GM19324 (cell line): Measurements from ENCODE around the gene NEMP1.
"Not testable (repeated sequence)": the region's sequence is repeated elsewhere in the genome, so short reads cannot be mapped to it uniquely, and the experiment has no call there.

Source experiments
- ATAC-seq: cut with Tn5 transposase; IDR thresholded peaks from one replicate; pipeline ENCODE4 v1.9.1; 2021; ENCODE audit warnings: mild to moderate bottlenecking, moderate library complexity; ENCODE audit not compliant: unreplicated experiment, low FRiP score

NEMP1 gene

DNA sequence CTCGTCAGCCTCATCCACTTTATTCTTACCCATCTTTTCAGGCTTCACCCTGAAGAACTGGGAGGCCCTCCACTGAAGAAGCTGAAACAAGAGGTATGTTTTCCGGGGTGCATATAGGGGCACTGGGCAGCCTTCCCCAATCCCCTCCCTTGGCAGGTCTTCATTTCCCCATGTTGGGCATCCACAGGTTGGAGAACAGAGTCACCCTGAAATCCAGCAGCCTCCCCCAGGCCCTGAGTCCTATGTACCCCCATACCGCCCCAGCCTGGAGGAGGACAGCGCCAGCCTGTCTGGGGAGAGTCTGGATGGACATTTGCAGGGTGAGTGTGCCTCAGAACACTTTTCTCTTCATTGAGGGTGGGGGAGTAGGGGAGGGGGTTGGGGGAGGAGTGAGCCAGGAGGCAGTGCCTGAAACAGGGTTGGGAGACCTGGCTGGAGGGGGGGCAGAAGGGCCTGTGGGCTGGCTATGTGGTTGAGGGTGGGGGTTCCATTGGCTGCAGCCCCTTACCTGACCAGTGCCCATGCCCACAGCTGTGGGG lies 14.4 kb upstream of the NEMP1 start:
- no peak for ATAC-seq

DNA sequence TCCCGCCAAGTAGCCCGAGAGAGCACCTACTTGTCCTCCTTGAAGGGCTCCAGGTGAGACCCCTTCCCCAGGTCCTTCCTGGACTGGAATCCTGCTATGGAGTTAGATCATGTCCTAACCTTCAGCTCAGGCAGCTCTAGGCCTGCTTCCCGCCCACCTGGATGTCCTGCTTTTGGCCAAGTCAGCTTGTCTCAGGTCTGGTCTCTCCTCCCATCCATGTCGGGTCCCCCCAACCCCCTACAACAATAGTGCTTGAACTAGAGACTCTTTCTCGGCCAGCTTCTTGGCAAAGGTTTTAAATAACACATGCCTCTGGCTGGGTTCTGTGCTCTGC lies 13.9 kb upstream of the NEMP1 start:
- ATAC-seq, result no peak

DNA sequence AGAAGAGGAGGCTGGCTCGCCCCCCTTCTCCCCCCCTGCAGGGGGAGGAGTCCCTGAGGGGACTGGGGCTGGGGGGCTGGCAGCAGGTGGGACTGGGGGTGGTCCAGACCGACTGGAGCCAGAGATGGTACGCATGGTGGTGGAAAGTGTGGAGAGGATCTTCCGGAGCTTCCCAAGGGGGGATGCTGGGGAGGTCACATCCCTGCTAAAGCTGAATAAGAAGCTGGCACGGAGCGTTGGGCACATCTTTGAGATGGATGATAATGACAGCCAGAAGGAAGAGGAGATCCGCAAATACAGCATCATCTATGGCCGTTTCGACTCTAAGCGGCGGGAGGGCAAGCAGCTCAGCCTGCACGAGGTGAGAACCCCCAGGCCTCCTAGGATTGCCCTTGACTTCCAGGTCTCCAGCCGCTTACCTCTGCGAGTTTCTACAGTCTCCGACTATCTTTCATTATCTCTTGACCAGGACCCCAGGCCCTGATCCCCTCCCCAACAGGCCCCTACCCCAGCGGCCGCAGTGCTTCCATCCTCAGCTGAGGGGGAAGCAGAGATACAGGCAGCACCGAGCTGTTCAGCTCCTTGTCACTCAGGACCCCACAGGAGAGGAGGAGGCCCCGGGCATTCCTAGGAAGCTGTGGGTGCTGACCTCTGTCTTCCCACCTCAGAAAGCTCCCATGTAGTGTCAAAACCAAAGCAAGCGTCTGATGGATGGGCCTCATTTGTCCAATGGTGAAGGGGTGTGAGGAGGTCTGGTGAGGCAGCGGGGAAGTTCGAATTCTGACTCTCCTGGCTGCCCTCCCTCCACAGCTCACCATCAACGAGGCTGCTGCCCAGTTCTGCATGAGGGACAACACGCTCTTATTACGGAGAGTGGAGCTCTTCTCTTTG lies 13.3 kb upstream of the NEMP1 start:
- no peak for ATAC-seq

DNA sequence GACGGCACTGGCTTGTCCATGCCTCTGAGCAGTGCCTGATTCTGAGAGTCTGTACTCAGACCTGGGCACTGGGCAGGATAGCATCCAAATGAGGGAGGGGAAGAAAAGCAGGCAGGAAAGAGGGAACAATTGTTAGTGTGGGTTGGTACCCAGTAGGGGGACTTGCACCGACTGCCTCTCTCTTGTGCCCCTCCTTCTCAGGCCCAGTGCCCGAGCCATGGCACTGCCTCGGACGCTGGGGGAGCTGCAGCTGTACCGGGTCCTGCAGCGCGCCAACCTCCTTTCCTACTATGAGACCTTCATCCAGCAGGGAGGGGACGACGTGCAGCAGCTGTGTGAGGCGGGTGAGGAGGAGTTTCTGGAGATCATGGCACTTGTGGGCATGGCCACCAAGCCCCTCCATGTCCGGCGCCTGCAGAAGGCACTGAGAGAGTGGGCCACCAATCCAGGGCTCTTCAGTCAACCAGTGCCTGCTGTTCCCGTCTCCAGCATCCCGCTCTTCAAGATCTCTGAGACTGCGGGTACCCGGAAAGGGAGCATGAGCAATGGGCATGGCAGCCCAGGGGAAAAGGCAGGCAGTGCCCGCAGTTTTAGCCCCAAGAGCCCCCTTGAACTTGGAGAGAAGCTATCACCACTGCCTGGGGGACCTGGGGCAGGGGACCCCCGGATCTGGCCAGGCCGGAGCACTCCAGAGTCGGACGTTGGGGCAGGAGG lies 12.5 kb upstream of the NEMP1 start:
- no peak for ATAC-seq

DNA sequence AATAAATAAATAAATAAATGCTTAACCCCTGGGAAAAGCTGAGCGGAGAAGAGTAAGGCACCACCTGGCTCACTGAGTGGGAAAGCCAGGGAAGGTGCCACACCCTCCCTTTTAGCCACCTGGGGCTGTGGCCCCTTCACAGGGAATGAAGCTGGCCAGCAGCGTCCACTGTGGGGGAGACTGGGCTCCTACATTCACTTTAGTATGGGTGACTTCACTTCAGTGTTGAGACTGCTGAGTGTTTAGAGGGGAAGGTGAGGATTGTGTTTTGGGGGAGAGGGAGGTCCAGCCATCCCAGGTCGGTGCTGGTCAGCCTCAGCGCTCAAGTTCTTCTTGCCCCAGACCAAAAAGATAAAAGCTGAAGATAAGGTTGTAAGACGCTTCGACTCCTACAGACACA lies 11.9 kb upstream of the NEMP1 start:
- no peak for ATAC-seq

DNA sequence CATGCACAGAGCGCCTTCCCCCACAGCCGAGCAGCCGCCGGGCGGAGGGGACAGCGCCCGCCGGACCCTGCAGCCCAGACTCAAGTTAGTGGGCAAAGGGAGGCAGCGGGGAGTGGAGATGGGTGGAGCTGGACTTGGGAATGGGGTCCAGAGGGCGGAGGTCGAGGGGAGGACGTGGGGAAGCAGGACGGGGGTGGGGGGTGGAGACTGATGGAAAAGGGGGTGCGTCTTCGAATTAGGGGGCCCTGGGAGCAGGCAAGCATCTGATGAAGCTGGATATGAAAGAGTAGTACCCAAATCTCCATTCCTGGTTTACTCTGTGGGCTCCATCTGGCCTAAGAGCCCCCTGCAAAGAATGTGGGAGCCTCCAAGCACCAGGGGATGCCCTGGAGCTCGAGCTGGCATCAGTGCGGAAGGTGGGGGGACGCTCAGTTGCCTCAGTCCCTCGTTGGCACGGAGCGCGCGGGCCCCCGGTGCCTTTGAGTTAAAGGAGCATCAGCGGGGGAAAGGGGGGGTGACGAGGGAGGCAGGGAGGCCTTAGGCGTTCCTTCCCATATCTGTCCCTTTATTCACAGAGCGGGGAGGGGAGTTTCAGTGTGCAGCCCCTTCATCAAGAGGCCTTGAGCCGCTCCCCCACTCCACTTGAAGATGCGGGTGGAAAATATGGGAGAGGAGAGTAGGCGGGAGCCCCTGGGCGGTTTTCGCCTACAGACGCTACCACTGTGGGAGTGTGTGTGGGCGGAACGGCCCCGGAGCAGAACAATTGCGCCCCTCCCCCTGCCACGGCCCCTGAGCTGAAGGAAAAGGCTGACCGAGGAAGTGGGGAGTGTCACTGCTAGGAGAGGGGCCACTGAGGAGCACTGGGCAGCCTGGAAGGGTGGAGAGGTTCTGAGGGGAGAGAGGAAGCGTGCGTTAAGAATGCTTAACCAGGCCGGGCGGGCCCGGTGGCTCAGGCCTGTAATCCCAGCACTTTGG lies 11.0 kb upstream of the NEMP1 start:
- ATAC-seq, result no peak

DNA sequence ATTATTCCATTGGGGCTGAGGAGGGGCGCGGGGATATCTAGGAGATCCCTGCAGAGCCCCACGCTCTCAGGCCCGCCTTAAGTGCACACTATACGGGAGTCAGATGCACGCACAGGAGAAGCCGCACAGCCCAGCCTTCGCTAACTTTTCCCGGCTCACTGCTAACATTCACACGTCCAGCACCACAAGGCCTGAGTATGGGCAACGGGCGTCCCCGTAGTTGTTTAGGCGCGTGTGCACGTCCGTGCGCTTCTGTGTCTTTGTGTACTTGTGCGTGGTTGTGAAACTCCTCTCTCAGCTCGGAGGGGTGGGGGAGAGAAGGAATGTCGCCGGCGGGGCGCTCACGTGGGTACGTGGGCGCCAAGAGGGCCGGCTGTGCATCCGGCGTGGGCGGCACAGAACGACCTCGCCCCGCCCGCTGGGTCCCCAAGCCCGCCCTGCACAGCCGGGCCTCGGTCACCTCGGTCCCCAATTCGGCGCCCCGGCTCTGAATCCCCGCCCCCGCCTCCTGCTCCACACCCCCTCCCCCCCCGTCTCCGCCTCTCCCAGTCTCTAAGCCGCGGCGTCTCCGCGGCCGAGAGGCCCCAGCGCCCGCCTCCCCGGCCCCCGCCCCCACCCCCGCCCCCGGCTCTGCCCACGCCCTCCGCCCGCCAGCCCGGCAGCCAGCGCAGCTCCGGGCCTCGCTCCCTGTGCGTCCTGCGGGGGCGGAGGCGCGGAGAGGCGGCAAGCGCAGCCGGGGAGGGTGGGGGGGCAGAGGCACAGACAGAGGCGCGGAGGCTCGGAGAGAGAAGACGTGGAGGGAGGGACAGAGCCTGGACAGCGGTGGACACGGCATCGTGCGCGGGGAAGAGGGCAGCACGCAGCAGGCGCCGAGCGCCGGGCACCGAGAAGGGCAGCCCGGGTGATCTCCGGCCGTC lies 10.0 kb upstream of the NEMP1 start, which contains the start of gene NAB2:
Gene NAB2 (plus strand): TSS at position 761 of the 917 bp plus-strand sequence. CDS start 158 bp downstream, outside the sequence.
- peak; percentile 69 for ATAC-seq

DNA sequence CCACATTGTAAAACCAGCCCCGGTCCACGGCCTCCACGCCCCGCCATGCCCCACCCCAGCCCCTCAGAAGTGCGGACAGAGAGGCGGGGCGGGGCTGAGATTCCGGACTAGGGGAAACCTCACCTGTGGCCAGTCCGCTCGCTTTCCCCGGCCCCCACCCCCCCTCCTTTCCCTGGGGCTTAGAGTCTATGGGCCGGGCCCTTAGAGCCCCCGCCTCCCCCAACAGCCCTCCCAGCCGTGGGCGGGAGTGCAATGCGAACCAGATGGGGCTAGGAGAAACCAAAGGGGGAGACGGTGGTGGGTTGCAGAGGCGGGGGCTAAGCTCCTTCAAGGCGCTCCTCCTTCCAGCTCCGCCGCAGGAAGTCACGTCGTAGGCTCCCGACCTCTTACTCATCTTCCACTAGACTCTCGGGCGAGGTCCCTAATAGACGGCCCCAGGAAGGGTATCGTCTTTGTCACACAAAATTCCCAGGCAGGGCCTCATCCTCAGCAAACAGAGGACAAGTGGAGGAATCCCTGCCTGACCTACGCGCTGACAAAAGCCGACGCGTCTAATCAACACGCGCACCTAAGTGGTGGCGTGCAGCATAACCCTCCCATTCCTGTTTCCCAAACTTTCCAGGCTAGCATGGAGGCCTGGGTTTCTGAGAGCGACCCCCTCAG lies 9.2 kb upstream of the NEMP1 start:
- ATAC-seq, result peak; percentile 35

DNA sequence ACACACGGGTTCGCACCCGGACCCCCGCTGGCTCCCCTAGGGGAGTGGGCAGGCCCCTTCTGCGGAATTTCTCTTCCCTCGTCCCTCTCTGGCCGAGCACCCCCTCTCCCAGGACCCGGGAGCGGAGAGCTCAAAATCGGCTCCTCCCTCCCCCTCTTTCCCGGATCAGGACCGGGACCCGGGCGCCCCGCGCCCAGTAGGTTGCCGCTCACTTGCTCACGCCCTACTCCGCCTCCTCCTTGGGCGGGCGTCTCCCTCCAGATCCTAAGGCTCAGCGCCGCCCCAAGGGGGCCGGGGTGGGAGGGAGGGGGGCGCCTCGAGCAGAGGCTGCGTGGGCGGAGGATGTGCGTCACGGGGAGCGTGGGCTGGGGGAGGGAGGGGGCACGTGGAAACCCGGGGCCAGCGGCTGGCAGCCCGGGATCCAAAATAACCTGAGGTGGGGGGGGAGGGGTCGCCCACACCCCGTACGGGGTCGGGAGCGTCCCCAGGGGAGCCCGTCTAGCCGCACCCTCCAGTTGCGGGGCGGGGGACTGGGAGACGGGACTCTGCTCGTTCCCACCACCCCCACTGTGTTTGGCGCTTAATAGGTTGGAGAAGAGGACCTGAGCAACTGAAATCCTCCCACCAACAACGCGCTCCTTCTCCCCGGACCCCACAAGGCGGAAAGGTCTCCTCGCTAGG lies 8.6 kb upstream of the NEMP1 start:
- ATAC-seq, result peak; percentile 30

DNA sequence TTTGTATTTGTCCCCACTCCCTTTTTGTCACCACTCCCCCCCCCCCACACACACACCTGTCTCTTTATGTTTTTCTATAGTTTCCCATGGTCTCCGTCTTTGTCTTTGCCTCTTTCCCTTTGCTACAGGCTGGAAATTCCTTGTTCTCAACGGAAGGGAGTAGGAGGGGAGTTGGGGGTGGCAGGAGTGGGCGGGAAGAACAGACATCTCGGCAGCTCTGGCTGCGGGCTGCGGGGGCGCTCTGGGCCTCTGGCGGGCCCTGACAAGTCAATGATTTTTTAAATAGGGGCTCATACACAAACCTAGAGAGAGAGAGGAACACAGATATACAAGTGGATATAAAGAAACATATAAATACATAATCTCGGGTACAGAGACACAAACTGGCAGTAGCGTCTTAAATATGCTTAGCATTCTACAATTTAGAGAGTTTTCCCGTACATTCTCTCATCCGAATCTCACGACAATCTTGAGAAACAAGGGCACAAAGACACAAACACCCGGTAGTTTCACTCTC lies 8.0 kb upstream of the NEMP1 start:
- ATAC-seq, result no peak

DNA sequence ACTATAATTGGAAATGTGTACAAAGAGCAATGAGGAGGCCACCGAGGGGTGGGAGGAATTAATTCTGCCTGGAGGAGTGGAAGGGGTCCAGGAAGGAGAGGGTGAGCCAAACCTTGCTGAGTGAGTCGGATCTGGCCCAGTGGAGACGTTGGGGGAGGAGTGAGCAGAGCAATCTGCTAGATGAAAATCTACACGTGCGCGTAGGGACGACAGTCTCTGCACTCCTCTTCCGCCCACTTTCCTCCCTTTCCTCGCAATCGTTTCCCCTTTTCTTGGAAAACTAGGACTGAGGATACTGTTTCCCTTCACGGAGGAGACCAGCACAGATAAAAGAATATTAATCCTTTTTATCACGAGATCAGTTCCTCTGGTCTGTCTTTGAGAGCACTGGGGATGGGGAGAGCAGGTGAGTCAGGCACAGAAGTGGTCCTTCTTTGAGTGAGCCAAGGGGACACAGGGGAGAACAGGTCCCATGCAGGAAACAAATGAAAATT lies 7.5 kb upstream of the NEMP1 start:
- ATAC-seq, result no peak

DNA sequence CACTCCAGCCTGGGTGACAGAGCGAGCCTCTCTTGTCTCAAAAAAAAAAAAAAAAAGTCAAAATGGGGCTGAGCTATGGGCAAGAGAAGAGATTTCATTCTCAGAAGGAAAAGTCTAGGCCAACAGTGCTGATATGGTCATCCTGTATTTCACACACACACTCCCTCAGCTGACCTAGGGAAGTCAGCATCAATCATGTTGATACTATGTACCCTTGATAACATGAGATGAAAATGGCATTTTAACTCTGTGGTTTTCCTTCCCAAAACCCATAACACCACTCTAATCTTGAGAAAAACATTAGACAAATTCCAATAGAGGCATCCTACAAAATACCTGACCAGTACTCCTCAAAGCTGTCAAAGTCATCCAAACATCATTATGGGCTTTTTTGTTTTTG lies 2.3 kb upstream of the NEMP1 start:
- no peak for ATAC-seq

DNA sequence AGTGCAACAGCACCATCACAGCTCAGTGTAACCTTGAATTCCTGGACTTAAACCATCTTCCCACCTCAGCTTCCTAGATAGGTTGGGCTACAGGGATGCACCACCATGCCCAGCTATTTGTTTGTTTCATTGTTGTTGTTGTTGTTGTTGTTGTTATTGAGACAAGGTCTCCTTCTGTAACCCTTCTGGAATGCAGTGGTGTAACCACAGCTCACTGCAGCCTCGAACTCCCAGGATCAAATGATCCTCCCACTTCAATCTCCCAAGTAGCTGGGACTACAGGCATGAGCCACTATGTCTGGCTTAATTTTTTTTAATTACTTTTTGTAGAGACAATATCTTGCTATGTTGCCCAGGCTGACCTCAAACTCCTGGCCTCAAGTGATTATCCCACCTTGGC lies 1.2 kb upstream of the NEMP1 start:
- ATAC-seq, result no peak

DNA sequence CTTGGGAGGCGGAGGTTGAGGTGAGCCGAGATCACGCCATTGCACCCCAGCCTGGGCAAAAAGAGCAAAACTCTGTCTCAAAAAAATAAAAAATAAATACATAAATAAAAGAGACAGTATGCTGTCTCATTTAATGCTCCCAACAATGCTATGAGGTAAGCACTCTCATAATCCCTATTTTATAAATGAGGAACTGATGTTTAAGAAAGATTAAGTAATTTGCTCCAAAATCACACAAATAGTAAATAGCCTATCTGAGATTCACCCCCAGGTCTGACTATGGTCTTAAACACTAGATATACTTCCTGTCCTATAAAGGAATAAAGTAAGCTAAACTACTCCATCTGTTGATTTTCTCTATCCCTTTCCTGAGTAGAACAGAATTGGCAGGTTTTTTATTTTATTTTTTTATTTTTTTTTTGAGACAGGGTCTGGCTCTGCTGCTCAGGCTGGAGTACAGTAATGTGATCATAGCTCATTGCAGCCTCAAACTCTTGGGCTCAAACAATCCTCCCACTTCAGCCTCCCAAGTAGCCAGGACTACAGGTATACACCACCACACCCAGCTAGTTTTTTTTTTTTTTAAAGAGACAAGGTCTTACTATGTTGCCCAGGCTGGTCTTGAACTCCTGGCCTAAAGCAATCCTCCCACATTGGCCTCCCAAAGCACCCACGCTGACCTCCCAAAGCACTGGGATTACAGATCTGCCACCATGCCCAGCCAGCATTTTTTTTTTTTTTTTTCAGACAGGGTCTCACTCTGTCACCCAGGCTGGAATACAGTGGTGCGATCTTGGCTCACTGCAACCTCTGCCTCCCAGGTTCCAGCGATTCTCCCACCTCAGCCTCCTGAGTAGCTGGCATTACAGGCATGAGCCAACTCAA lies 4.8 kb downstream of the NEMP1 start:
- not testable (repeated sequence) for ATAC-seq

DNA sequence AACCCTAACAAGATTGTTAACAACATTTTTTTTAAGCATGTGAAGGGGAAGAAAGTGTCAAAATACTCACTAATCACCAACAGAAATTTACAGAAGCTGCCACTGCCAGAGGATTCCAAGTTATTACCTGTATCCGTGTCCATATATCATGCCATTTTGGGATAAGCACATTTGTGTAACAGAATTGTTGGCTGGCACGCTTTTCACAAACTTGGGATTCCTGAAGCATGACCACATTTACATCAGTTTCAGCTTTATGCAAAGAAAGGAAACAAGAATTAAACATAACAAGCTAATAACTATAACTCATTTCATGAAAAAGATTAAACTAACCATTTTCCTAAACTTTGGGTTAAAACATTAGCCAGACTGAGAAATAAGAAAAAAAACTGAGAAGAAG lies 5.9 kb downstream of the NEMP1 start:
- ATAC-seq, result no peak

DNA sequence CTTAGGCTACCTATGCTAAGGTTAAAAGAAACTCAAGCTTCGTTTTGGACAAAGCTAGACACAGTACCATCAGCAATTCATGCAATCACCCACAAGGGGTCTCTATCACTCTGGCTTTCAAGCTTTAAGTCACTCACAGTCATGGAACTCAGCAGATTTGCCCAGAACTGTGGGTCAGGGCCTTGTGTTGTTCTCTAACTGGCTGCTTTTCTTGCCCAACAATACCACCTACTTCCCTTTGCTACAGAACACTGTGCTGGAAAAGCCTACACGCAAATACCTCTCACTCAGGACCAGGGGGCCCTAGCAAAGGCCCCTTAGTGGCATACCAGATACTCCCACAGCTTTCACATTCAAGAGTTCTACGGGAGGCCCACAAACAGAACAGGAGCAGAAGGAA lies 9.1 kb downstream of the NEMP1 start:
- peak; percentile 66 for ATAC-seq

DNA sequence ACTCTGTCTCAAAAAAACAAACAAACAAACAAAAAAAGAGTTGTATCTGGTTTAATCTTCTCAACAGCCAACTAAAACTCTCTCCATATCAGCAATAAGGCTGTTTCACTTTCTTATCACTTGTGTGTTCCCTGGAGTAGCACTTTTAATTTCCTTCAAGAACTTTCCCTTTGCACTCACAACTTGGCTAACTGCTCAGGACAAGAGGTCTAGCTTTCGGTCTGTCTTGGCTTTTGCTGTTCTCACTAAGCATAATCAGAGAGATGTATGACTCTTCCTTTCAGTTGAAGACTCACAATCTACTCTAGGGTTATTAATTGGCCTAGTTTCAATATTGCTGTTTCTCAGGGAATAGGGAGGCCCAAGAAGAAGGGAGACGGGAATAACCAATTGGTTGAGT lies 12.3 kb downstream of the NEMP1 start:
- ATAC-seq, result no peak
